ENCODE data around the gene CNOT1. TPM values are rescaled to one million over a fixed set of nuclear protein-coding genes. Genes with fewer than 3 reads are reported as not detected.
"Not testable (repeated sequence)": the region's sequence is repeated elsewhere in the genome, so short reads cannot be mapped to it uniquely, and the experiment has no call there.

CNOT1 gene
- total and polyA plus RNA-seq, 10 donors = 51.5 to 199 (median 180) TPM

GRCh38 chr16:58577141-58577540 lies 52.5 kb downstream of the CNOT1 start:
- 69 to 88% (median 77%) methylated on average over 1 of the region's 1 CpG for WGBS, 5 donors
- H3K27ac ChIP-seq = no peak overlapping the region

DNA sequence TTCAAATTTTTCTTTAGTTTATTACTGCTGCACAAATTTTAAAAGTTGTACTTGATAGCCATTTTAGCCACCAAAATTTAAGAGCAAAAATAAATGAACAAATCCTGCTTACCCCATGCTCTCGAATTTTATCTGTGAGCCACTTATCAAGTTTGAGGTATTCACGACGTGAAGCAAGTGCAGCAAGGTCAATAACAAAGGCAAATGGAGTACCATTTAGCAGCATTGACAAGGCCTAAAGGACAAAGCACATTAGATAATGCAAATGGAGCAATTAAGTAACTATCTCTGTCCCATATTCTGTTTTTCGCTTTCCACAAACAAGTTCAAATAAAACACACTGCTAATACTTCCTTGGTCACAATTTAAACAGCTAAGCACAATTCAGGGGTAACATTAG lies 54.7 kb downstream of the CNOT1 start:
- WGBS, 5 donors = 86 to 94% (median 88%) methylated on average over 4 of the region's 4 CpGs
- no peaks in the 10 kb centered on the region for H3K9me3 ChIP-seq
- H3K27me3 ChIP-seq (replicated peaks in 1 of 7) = no peaks in the 10 kb centered on the region
- no peak for DNase-seq
- H3K27ac ChIP-seq = no peak overlapping the region
- no peak overlapping the region for H3K4me3 ChIP-seq
- intact Hi-C loops (cut with DNase I; ENCODE audit: low total_unique reads) = no loop called here
- H3K36me3 ChIP-seq = peaks cover 0 to 100% (median 98%) of the 10 kb centered on the region in 6 donors
- TF ChIP-seq POLR2A (IDR thresholded peaks at IDR 0.05) = no peak
- TF ChIP-seq, protein P1, sequence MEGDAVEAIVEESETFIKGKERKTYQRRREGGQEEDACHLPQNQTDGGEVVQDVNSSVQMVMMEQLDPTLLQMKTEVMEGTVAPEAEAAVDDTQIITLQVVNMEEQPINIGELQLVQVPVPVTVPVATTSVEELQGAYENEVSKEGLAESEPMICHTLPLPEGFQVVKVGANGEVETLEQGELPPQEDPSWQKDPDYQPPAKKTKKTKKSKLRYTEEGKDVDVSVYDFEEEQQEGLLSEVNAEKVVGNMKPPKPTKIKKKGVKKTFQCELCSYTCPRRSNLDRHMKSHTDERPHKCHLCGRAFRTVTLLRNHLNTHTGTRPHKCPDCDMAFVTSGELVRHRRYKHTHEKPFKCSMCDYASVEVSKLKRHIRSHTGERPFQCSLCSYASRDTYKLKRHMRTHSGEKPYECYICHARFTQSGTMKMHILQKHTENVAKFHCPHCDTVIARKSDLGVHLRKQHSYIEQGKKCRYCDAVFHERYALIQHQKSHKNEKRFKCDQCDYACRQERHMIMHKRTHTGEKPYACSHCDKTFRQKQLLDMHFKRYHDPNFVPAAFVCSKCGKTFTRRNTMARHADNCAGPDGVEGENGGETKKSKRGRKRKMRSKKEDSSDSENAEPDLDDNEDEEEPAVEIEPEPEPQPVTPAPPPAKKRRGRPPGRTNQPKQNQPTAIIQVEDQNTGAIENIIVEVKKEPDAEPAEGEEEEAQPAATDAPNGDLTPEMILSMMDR (IDR thresholded peaks at IDR 0.05 in 8 of 11, conservative IDR thresholded peaks at IDR 0.05 in 3 of 11) = no peak
- no peak for TF ChIP-seq POLR2AphosphoS5 (IDR thresholded peaks at IDR 0.05)
- H3K4me1 ChIP-seq = peaks cover 0 to 5% (median 0%) of the 10 kb centered on the region in 6 donors

More at GRCh38 chr16:58577141-58577540, 52.5 kb downstream of the CNOT1 start:
- intact Hi-C loops (cut with DNase I; ENCODE audit: low total_unique reads) = no loop called here
- H3K4me1 ChIP-seq = no peaks in the 10 kb centered on the region
- H3K4me3 ChIP-seq = no peak overlapping the region
- peaks cover 0 to 100% (median 99%) of the 10 kb centered on the region in 6 donors for H3K36me3 ChIP-seq
- no peak for DNase-seq
- no peaks in the 10 kb centered on the region for H3K27me3 ChIP-seq (replicated peaks in 1 of 7)
- no peaks in the 10 kb centered on the region for H3K9me3 ChIP-seq
- TF ChIP-seq POLR2A (IDR thresholded peaks at IDR 0.05) = no peak
- no peak for TF ChIP-seq POLR2AphosphoS5 (IDR thresholded peaks at IDR 0.05)
- TF ChIP-seq, protein P1 (IDR thresholded peaks at IDR 0.05 in 8 of 11, conservative IDR thresholded peaks at IDR 0.05 in 3 of 11) = no peak

DNA sequence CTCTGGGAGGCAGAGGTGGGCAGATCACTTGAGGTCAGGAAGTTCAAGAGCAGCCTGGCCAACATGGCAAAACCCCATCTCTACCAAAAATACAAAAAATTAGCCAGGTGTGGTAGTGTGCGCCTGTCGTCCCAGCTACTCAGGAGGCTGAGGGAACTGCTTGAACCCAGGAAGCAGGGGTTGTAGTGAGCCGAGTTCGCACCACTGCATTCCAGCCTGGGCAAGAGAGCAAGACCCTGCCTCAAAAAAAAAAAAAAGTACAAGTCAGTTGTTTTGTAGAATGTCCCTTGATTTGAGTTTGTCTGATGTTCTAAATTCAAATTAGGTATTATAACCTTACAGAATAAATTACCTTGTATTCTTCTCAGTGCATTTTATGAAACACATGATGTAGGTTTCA lies 63.9 kb downstream of the CNOT1 start:
- H3K4me1 ChIP-seq; intact Hi-C loops (cut with DNase I; ENCODE audit: low total_unique reads); DNase-seq; H3K27ac ChIP-seq; H3K4me3 ChIP-seq; H3K9me3 ChIP-seq; H3K27me3 ChIP-seq (replicated peaks in 1 of 7): not testable (repeated sequence)
- 91 to 99% (median 96%) methylated on average over 4 of the region's 4 CpGs for WGBS, 5 donors
- peaks cover 0 to 100% (median 72%) of the 10 kb centered on the region in 6 donors for H3K36me3 ChIP-seq

DNA sequence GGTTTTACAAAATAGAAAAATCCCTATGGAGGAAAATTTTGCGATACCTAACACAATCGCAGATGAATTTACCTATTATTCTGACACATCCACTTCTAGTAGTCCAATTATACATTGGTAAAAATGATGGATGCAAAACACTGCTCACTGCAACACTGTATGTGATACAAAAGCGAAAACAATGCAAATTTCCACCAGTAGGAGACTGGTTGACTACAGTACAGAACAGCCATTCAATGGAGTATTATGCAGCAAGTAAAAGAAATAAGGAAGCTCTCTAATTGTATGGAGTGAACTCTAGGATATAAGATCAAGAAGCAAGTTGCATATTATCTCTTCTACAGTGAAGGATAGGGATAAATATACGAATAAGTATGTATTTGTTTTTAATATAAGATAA lies 65.9 kb downstream of the CNOT1 start:
- Histone ChIP-seq H3K9me3 (no peaks in the 10 kb centered on the region), H3K4me3 (no peak overlapping the region), H3K4me1 (no peaks in the 10 kb centered on the region), H3K36me3 (peaks cover 0 to 100% (median 73%) of the 10 kb centered on the region in 6 donors), H3K27me3 (replicated peaks in 1 of 7) (no peaks in the 10 kb centered on the region), H3K27ac (no peak overlapping the region)
- intact Hi-C loops (cut with DNase I; ENCODE audit: low total_unique reads) = no loop called here
- WGBS, 5 donors = 85 to 100% (median 98%) methylated on average over 4 of the region's 4 CpGs
- TF ChIP-seq POLR2AphosphoS5 (IDR thresholded peaks at IDR 0.05) = no peak
- TF ChIP-seq POLR2A (IDR thresholded peaks at IDR 0.05) = no peak
- TF ChIP-seq, protein P1 (IDR thresholded peaks at IDR 0.05 in 8 of 11, conservative IDR thresholded peaks at IDR 0.05 in 3 of 11) = no peak
- DNase-seq = no peak

GRCh38 chr16:58563235-58563634 lies 66.4 kb downstream of the CNOT1 start:
- intact Hi-C loops (cut with DNase I; ENCODE audit: low total_unique reads) = no loop called here
- Histone ChIP-seq H3K4me3 (no peak overlapping the region), H3K27me3 (replicated peaks in 1 of 7) (no peaks in the 10 kb centered on the region), H3K27ac (no peak overlapping the region), H3K4me1 (no peaks in the 10 kb centered on the region), H3K9me3 (no peaks in the 10 kb centered on the region), H3K36me3 (peaks cover 0 to 100% (median 76%) of the 10 kb centered on the region in 6 donors)
- DNase-seq = no peak
- no peak for TF ChIP-seq POLR2A (IDR thresholded peaks at IDR 0.05)
- no peak for TF ChIP-seq POLR2AphosphoS5 (IDR thresholded peaks at IDR 0.05)
- TF ChIP-seq, protein P1 (IDR thresholded peaks at IDR 0.05 in 8 of 11, conservative IDR thresholded peaks at IDR 0.05 in 3 of 11) = no peak

All from spleen (tissue), 11 donors.